ENCODE data around the gene DNM3.

The DNM3 gene

GRCh38 chr1:172408958-172409357 lies 567.7 kb downstream of the DNM3 start:
- Histone ChIP-seq H3K36me3 (ENCODE audit: insufficient read depth, low read length) (no peaks in the 10 kb centered on the region), H3K4me3 (no peak overlapping the region), H3K27ac (no peak overlapping the region), H3K9me3 (ENCODE audit: low read depth, low read length) (no peaks in the 10 kb centered on the region), H3K9ac (ENCODE audit: insufficient read length) (no peak overlapping the region)
- no peak for DNase-seq (ENCODE audit: low read depth, low spot score)
- TF ChIP-seq POLR2AphosphoS5 (IDR thresholded peaks at IDR 0.05; ENCODE audit: borderline replicate concordance, low read depth, low read length): no peak
- no peak for TF ChIP-seq FOXP2 (optimal IDR thresholded peaks at IDR 0.05; ENCODE audit: control extremely low read depth, extremely low read length, insufficient read depth)
- TF ChIP-seq EZH2 (IDR thresholded peaks at IDR 0.05): no peak

GRCh38 chr1:172410027-172410426 lies 568.7 kb downstream of the DNM3 start:
- H3K27ac ChIP-seq: no peak overlapping the region
- TF ChIP-seq FOXP2 (optimal IDR thresholded peaks at IDR 0.05; ENCODE audit: control extremely low read depth, extremely low read length, insufficient read depth) (no peak), POLR2AphosphoS5 (IDR thresholded peaks at IDR 0.05; ENCODE audit: borderline replicate concordance, low read depth, low read length) (no peak), EZH2 (IDR thresholded peaks at IDR 0.05) (no peak)
- no peak overlapping the region for H3K9ac ChIP-seq (ENCODE audit: insufficient read length)
- no peaks in the 10 kb centered on the region for H3K36me3 ChIP-seq (ENCODE audit: insufficient read depth, low read length)
- DNase-seq (ENCODE audit: low read depth, low spot score): no peak
- no peak overlapping the region for H3K4me3 ChIP-seq
- no peaks in the 10 kb centered on the region for H3K9me3 ChIP-seq (ENCODE audit: low read depth, low read length)

GRCh38 chr1:172411791-172412338 lies 570.6 kb downstream of the DNM3 start:
- Histone ChIP-seq H3K27ac (no peak overlapping the region), H3K36me3 (ENCODE audit: insufficient read depth, low read length) (no peaks in the 10 kb centered on the region)
- TF ChIP-seq FOXP2 (optimal IDR thresholded peaks at IDR 0.05; ENCODE audit: control extremely low read depth, extremely low read length, insufficient read depth): no peak
- TF ChIP-seq POLR2AphosphoS5 (IDR thresholded peaks at IDR 0.05; ENCODE audit: borderline replicate concordance, low read depth, low read length): no peak
- no peak for TF ChIP-seq EZH2 (IDR thresholded peaks at IDR 0.05)

DNA sequence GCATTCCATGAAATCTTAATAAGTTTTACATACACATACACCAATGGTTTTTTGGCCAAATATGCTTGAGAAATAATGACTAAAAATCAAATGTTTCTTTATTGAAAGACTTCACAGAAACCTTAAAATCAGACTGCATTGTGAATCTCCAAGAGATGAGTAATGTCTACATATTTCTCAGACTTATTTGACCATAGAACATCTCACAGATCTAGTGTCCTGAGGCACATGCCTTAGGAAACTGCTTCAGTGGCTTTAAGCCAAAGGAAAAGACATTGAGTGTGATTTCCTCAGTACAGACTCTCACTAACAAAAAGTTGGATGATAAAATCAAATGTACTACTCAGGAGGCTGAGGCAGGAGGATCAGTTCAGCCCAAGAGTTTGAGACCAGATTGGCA lies 573.0 kb downstream of the DNM3 start:
- Histone ChIP-seq H3K4me3 (no peak overlapping the region), H3K36me3 (ENCODE audit: insufficient read depth, low read length) (no peaks in the 10 kb centered on the region), H3K27ac (no peak overlapping the region), H3K9me3 (ENCODE audit: low read depth, low read length) (no peaks in the 10 kb centered on the region), H3K9ac (ENCODE audit: insufficient read length) (no peak overlapping the region)
- TF ChIP-seq EZH2 (IDR thresholded peaks at IDR 0.05) (no peak), FOXP2 (optimal IDR thresholded peaks at IDR 0.05; ENCODE audit: control extremely low read depth, extremely low read length, insufficient read depth) (no peak), POLR2AphosphoS5 (IDR thresholded peaks at IDR 0.05; ENCODE audit: borderline replicate concordance, low read depth, low read length) (no peak)
- DNase-seq (ENCODE audit: low read depth, low spot score): no peak

More at GRCh38 chr1:172411791-172412338, 570.6 kb downstream of the DNM3 start:
- DNase-seq (ENCODE audit: low read depth, low spot score): no peak
- Histone ChIP-seq H3K4me3 (no peak overlapping the region), H3K9ac (ENCODE audit: insufficient read length) (no peak overlapping the region), H3K9me3 (ENCODE audit: low read depth, low read length) (no peaks in the 10 kb centered on the region)

- TF ChIP-seq POLR2AphosphoS5 (IDR thresholded peaks at IDR 0.05; ENCODE audit: borderline replicate concordance, low read depth, low read length) (no peak), FOXP2 (optimal IDR thresholded peaks at IDR 0.05; ENCODE audit: control extremely low read depth, extremely low read length, insufficient read depth) (no peak), EZH2 (IDR thresholded peaks at IDR 0.05) (no peak)
- Histone ChIP-seq H3K36me3 (ENCODE audit: insufficient read depth, low read length) (no peaks in the 10 kb centered on the region), H3K27ac (no peak overlapping the region), H3K9ac (ENCODE audit: insufficient read length) (no peak overlapping the region), H3K4me3 (no peak overlapping the region), H3K9me3 (ENCODE audit: low read depth, low read length) (no peaks in the 10 kb centered on the region)
- DNase-seq (ENCODE audit: low read depth, low spot score): no peak
These were observed 575.3 kb downstream of the DNM3 start for GRCh38 chr1:172416496-172417035.

DNA sequence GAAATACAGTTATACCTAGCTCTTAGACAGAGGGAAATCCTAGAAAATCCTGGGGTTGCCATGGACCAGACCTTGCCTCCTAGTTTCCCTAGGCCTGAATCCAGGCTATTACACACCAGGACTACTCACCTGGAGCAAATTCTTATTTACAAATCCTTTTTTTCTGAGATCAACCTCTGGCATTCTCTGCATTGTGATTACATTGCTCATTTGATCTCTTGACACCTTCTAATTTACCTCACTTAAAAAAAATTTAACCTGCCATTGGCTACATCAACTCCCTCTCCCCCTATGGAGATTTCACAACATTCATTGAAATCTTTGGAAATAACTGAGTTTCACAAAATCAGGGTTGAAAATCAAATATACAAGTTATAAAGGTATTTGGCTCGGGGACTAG lies 576.3 kb downstream of the DNM3 start:
- no peak overlapping the region for H3K27ac ChIP-seq
- H3K9me3 ChIP-seq (ENCODE audit: low read depth, low read length): no peaks in the 10 kb centered on the region
- no peak for DNase-seq (ENCODE audit: low read depth, low spot score)
- no peaks in the 10 kb centered on the region for H3K36me3 ChIP-seq (ENCODE audit: insufficient read depth, low read length)
- no peak overlapping the region for H3K9ac ChIP-seq (ENCODE audit: insufficient read length)
- TF ChIP-seq POLR2AphosphoS5 (IDR thresholded peaks at IDR 0.05; ENCODE audit: borderline replicate concordance, low read depth, low read length) (no peak), FOXP2 (optimal IDR thresholded peaks at IDR 0.05; ENCODE audit: control extremely low read depth, extremely low read length, insufficient read depth) (no peak), EZH2 (IDR thresholded peaks at IDR 0.05) (no peak)
- no peak overlapping the region for H3K4me3 ChIP-seq

GRCh38 chr1:172420385-172420784 lies 579.1 kb downstream of the DNM3 start, which contains the start of gene C1orf105:
Gene C1orf105, plus strand, starts transcription at chr1:172420685. Its CDS starts 201 bp downstream, at chr1:172420886.
- Histone ChIP-seq H3K4me3 (no peak within 1 kb of the TSS), H3K36me3 (ENCODE audit: insufficient read depth, low read length) (no peaks in the 10 kb centered on the region), H3K9me3 (ENCODE audit: low read depth, low read length) (no peaks in the 10 kb centered on the region), H3K9ac (ENCODE audit: insufficient read length) (no peak within 1 kb of the TSS), H3K27ac (no peak within 1 kb of the TSS)
- no peak for TF ChIP-seq EZH2 (IDR thresholded peaks at IDR 0.05)
- no peak for TF ChIP-seq POLR2AphosphoS5 (IDR thresholded peaks at IDR 0.05; ENCODE audit: borderline replicate concordance, low read depth, low read length)
- no peak for DNase-seq (ENCODE audit: low read depth, low spot score)

DNA sequence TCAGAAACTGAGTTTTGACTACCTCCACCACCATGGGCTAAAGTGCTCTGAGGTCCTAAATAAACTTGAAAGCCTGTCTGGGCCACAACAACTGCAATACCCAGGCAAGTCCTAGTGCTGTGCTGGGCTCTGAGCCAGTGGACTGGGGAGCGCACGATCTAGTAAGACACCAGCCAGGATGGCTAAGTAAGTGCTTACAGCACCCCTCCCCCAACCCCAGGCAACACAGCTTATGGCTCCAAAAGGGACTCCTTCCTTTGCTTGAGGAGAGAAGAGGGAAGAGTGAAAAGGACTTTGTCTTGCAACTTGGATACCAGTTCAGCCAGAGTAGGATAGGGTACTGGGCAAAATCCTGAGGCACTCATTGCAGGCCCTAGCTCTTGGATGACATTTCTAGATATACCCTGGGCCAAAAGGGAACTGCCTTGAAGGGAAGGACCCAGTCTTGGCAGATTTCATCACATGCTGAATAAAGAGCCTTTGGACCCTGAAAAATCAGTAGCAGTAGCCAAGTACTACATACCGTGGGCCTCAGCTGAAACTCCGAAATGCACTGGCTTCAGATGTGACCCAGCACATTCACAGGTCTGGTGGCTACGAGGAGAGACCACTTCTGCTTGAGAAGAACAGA lies 580.8 kb downstream of the DNM3 start:
- H3K9ac ChIP-seq (ENCODE audit: insufficient read length): no peak overlapping the region

More for the DNA sequence above, 580.8 kb downstream of the DNM3 start:
- no peak overlapping the region for H3K27ac ChIP-seq
- H3K4me3 ChIP-seq: no peak overlapping the region
- no peaks in the 10 kb centered on the region for H3K36me3 ChIP-seq (ENCODE audit: insufficient read depth, low read length)
- TF ChIP-seq EZH2 (IDR thresholded peaks at IDR 0.05): no peak
- TF ChIP-seq FOXP2 (optimal IDR thresholded peaks at IDR 0.05; ENCODE audit: control extremely low read depth, extremely low read length, insufficient read depth): no peak
- TF ChIP-seq POLR2AphosphoS5 (IDR thresholded peaks at IDR 0.05; ENCODE audit: borderline replicate concordance, low read depth, low read length): no peak
- no peaks in the 10 kb centered on the region for H3K9me3 ChIP-seq (ENCODE audit: low read depth, low read length)
- no peak for DNase-seq (ENCODE audit: low read depth, low spot score)

All from SK-N-MC (cell line).